Measurements from ENCODE around the gene SPATA16. TPM values are rescaled to one million over a fixed set of nuclear protein-coding genes. Genes with fewer than 3 reads are reported as not detected.

SPATA16 gene
- total and polyA plus RNA-seq, 2 experiments from 2014 or later, result not detected

GRCh38 chr3:172929451-172929850 lies 211.6 kb downstream of the SPATA16 start:
- Mint-ChIP-seq H3K27ac (no peak overlapping the region), H3K36me3 (ENCODE audit: low read depth) (no peaks in the 10 kb centered on the region), H3K4me1 (peaks cover 6% of the 10 kb centered on the region; the same call in 2 of the 3 replicates), H3K27me3 (ENCODE audit: insufficient read depth, low read depth, poor library complexity) (no peaks in the 10 kb centered on the region), H3K9me3 (no peaks in the 10 kb centered on the region), H3K4me3 (no peak overlapping the region)
- DNase-seq (ENCODE audit: low spot score) (no peak), ATAC-seq (no peak)
- Histone ChIP-seq H3K4me2 (no peak overlapping the region), H3K27ac (ENCODE audit: low read depth) (no peak overlapping the region), H3K27me3 (ENCODE audit: insufficient read depth) (no peaks in the 10 kb centered on the region), H3K4me3 (no peak overlapping the region), H3K4me1 (ENCODE audit: insufficient read depth) (0 out of 2 replicates have a peak, but pooled peaks cover 5% of the 10 kb centered on the region), H3K9me2 (ENCODE audit: insufficient read depth) (no peaks in the 10 kb centered on the region), H2AFZ (no peak overlapping the region), H3K79me2 (replicated peaks; ENCODE audit: insufficient read depth) (no peaks in the 10 kb centered on the region), H3K36me3 (ENCODE audit: insufficient read depth) (no peaks in the 10 kb centered on the region), H3F3A (replicated peaks; ENCODE audit: low read depth) (no peaks in the 10 kb centered on the region), H4K20me1 (replicated peaks; ENCODE audit: insufficient read depth) (no peaks in the 10 kb centered on the region)
- TF ChIP-seq ZNF114 (CRISPR knock-in tag; IDR thresholded peaks at IDR 0.05) (no peak), ZNF462 (CRISPR knock-in tag; IDR thresholded peaks at IDR 0.05) (no peak), CREB1 (CRISPR knock-in tag; IDR thresholded peaks at IDR 0.05; ENCODE audit: low read depth) (no peak), EZH2phosphoT487 (IDR thresholded peaks at IDR 0.05; ENCODE audit: unreplicated experiment) (no peak)

GRCh38 chr3:172924546-172924945 lies 216.5 kb downstream of the SPATA16 start:
- Histone ChIP-seq H4K20me1 (replicated peaks; ENCODE audit: insufficient read depth) (no peaks in the 10 kb centered on the region), H3K4me1 (ENCODE audit: insufficient read depth) (0 out of 2 replicates have a peak, but pooled peaks cover 7% of the 10 kb centered on the region), H2AFZ (no peak overlapping the region), H3K36me3 (ENCODE audit: insufficient read depth) (no peaks in the 10 kb centered on the region), H3F3A (replicated peaks; ENCODE audit: low read depth) (no peaks in the 10 kb centered on the region), H3K27me3 (ENCODE audit: insufficient read depth) (no peaks in the 10 kb centered on the region), H3K27ac (ENCODE audit: low read depth) (no peak overlapping the region), H3K4me3 (no peak overlapping the region), H3K9me2 (ENCODE audit: insufficient read depth) (no peaks in the 10 kb centered on the region), H3K79me2 (replicated peaks; ENCODE audit: insufficient read depth) (no peaks in the 10 kb centered on the region), H3K4me2 (no peak overlapping the region)
- DNase-seq (ENCODE audit: low spot score), result no peak
- ATAC-seq, result no peak
- no peak overlapping the region for H3K4me3 Mint-ChIP-seq
- peaks cover 7% of the 10 kb centered on the region; the same call in 2 of the 3 replicates for H3K4me1 Mint-ChIP-seq
- H3K27ac Mint-ChIP-seq, result no peak overlapping the region
- no peaks in the 10 kb centered on the region for H3K9me3 Mint-ChIP-seq
- H3K27me3 Mint-ChIP-seq (ENCODE audit: insufficient read depth, low read depth, poor library complexity), result no peaks in the 10 kb centered on the region
- H3K36me3 Mint-ChIP-seq (ENCODE audit: low read depth), result no peaks in the 10 kb centered on the region
- TF ChIP-seq ZNF331 (CRISPR knock-in tag; IDR thresholded peaks at IDR 0.05; ENCODE audit: low read depth), result no peak
- TF ChIP-seq CREB1 (CRISPR knock-in tag; IDR thresholded peaks at IDR 0.05; ENCODE audit: low read depth), result no peak
- TF ChIP-seq STAT1 (IDR thresholded peaks at IDR 0.05; ENCODE audit: unreplicated experiment), result no peak
- TF ChIP-seq JUNB (IDR thresholded peaks at IDR 0.05; ENCODE audit: unreplicated experiment), result no peak
- no peak for TF ChIP-seq ZNF462 (CRISPR knock-in tag; IDR thresholded peaks at IDR 0.05)
